Ishikawa (cell line): ENCODE data around the gene MIER2.

Source experiments
- CEBPB ChIP-seq: IDR thresholded peaks from 2 replicates; pipeline ENCODE4 v1.6.1; 2012
- CREB1 ChIP-seq: IDR thresholded peaks from 2 replicates; pipeline ENCODE4 v1.6.1; 2012; ENCODE audit warnings: low read depth
- EGR1 ChIP-seq: IDR thresholded peaks from 2 replicates; pipeline ENCODE4 v1.6.1; 2012
- EP300 ChIP-seq: IDR thresholded peaks from 2 replicates; pipeline ENCODE4 v1.6.1; 2012; ENCODE audit warnings: borderline replicate concordance
- FOXM1 ChIP-seq: IDR thresholded peaks from 2 replicates; pipeline ENCODE4 v1.6.1; 2012; ENCODE audit warnings: low read depth, borderline replicate concordance
- NFIC ChIP-seq: IDR thresholded peaks from 2 replicates; pipeline ENCODE4 v1.6.1; 2012
- RAD21 ChIP-seq: IDR thresholded peaks from 2 replicates; pipeline ENCODE4 v1.6.1; 2012; ENCODE audit warnings: low read depth
- TAF1 ChIP-seq: IDR thresholded peaks from 2 replicates; pipeline ENCODE4 v1.6.1; 2012; ENCODE audit warnings: low read depth, mild to moderate bottlenecking
- TCF12 ChIP-seq: IDR thresholded peaks from 2 replicates; pipeline ENCODE4 v1.6.1; 2012; ENCODE audit warnings: low read depth
- TEAD4 ChIP-seq: IDR thresholded peaks from 2 replicates; pipeline ENCODE4 v1.6.1; 2012
- USF1 ChIP-seq: IDR thresholded peaks from 2 replicates; pipeline ENCODE4 v1.6.1; 2012
- YY1 ChIP-seq: IDR thresholded peaks from 2 replicates; pipeline ENCODE4 v1.6.1; 2012; ENCODE audit warnings: low read depth
- ZBTB7A ChIP-seq: IDR thresholded peaks from 2 replicates; pipeline ENCODE4 v1.6.1; 2012; ENCODE audit warnings: low read depth
- TF ChIP-seq, protein P1 (sequence below): IDR thresholded peaks from 2 replicates; pipeline ENCODE4 v1.6.1; 2012; ENCODE audit warnings: low read depth, mild to moderate bottlenecking
- TF ChIP-seq, protein P2 (sequence below): IDR thresholded peaks from 2 replicates; pipeline ENCODE4 v1.6.1; 2012

The MIER2 gene

DNA sequence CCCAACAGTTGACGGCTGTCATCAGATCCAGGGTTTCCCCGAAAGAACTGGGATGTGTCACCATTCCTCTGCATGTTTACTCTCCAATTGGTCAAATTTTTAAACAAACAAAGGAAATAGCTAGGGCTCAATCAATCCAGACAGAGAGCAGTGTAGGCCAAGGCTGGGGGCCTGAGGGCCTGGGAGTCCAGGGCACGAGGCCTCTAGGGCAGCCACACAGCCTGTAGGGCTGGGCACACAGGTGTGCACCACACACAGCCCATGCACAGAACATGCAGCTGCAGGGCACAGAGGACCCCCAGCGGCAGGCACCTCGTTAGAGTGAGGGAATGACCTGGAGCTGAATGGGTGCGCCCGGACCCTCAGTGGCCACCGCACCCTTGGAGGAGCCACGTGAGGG lies 9.5 kb downstream of the MIER2 start:
- TF ChIP-seq, protein P1, sequence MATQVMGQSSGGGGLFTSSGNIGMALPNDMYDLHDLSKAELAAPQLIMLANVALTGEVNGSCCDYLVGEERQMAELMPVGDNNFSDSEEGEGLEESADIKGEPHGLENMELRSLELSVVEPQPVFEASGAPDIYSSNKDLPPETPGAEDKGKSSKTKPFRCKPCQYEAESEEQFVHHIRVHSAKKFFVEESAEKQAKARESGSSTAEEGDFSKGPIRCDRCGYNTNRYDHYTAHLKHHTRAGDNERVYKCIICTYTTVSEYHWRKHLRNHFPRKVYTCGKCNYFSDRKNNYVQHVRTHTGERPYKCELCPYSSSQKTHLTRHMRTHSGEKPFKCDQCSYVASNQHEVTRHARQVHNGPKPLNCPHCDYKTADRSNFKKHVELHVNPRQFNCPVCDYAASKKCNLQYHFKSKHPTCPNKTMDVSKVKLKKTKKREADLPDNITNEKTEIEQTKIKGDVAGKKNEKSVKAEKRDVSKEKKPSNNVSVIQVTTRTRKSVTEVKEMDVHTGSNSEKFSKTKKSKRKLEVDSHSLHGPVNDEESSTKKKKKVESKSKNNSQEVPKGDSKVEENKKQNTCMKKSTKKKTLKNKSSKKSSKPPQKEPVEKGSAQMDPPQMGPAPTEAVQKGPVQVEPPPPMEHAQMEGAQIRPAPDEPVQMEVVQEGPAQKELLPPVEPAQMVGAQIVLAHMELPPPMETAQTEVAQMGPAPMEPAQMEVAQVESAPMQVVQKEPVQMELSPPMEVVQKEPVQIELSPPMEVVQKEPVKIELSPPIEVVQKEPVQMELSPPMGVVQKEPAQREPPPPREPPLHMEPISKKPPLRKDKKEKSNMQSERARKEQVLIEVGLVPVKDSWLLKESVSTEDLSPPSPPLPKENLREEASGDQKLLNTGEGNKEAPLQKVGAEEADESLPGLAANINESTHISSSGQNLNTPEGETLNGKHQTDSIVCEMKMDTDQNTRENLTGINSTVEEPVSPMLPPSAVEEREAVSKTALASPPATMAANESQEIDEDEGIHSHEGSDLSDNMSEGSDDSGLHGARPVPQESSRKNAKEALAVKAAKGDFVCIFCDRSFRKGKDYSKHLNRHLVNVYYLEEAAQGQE, result no peak
- TF ChIP-seq FOXM1 (no peak), NFIC (no peak), TEAD4 (no peak), CEBPB (no peak), TAF1 (no peak), CREB1 (no peak), ZBTB7A (no peak), EGR1 (no peak), TCF12 (no peak), RAD21 (no peak), EP300 (no peak), USF1 (no peak), YY1 (no peak)
- TF ChIP-seq, protein P2, sequence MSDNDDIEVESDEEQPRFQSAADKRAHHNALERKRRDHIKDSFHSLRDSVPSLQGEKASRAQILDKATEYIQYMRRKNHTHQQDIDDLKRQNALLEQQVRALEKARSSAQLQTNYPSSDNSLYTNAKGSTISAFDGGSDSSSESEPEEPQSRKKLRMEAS, result no peak

- TF ChIP-seq FOXM1 (no peak), USF1 (no peak), TEAD4 (0 out of 2 replicates have a peak, but pooled peaks have one; percentile 12)
Measured at GRCh38 chr19:334296-335071, 10.1 kb downstream of the MIER2 start.

GRCh38 chr19:330503-330902 lies 14.1 kb downstream of the MIER2 start:
- no peak for TF ChIP-seq FOXM1
- no peak for TF ChIP-seq RAD21
- TF ChIP-seq TEAD4, result no peak
- TF ChIP-seq, protein P2, result no peak
- TF ChIP-seq TAF1, result no peak
- TF ChIP-seq CREB1, result no peak
- TF ChIP-seq NFIC, result no peak
- TF ChIP-seq CEBPB, result no peak

- no peak for TF ChIP-seq TCF12
- TF ChIP-seq NFIC, result no peak
- no peak for TF ChIP-seq USF1
- TF ChIP-seq, protein P2, result no peak
- no peak for TF ChIP-seq TEAD4
Measured at GRCh38 chr19:329876-330275, 14.7 kb downstream of the MIER2 start.

- no peak for TF ChIP-seq TEAD4
Measured at GRCh38 chr19:328025-328505, 16.5 kb downstream of the MIER2 start.

DNA sequence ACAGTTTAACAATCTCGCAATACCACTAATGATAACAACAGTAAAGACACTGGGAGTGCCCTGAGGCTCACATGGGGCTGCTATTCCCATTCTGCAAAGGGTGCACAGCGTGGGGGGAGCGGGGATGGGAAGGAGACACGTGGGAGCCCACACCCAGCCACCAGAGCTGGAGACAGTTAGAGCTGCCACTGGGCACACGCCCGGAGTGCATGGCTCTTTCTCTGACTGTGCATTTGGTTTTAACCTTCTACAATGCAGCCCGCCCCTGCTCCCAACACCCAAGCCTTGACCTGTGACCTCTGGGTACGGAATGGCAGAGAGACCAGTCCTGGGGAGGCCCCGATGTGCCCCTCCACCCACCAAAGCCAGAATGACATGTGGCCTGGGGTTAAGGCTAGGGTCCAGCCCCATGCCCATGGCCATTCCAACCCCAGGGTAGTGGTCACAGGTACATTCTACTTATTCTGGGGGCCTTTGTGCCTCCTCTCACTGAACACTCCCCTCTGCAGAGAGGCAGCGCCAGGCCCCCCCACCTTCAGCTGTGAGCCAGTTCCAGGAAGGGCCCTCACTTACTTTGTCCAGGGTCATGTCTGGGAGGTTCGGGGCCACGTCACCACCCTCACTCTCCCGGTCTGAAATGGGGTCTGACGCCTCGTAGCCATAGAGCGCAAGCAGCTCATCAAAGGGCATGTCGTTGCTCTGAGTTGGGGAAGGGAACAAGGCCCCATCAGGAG lies 17.1 kb downstream of the MIER2 start:
- TF ChIP-seq TCF12 (no peak), RAD21 (no peak), NFIC (no peak)

DNA sequence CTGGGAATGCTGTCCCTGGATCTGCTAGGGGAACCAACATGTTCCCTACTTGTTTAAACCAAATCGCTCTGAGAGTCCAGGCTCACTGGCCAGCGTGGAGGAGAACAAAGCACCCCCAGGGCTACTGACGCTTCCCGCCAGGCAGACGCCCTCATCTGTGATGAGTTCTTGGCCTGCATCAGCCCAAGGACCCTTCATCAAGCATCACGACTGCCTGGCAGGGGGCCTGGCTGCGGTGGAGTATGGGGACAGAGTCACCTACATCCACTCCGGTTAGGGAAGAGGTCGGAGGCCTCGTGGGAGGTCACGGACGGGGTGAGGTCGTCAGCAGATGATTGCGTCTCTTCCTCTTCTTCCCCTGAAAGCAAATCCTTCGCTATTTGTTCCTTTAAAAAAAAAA lies 17.7 kb downstream of the MIER2 start:
- TF ChIP-seq CEBPB, result no peak
- TF ChIP-seq NFIC, result no peak
- TF ChIP-seq YY1, result no peak
- no peak for TF ChIP-seq TAF1
- TF ChIP-seq EGR1, result no peak
- TF ChIP-seq TEAD4, result no peak
- no peak for TF ChIP-seq USF1
- TF ChIP-seq EP300, result no peak
- no peak for TF ChIP-seq TCF12
- TF ChIP-seq, protein P1, result no peak
- no peak for TF ChIP-seq ZBTB7A
- TF ChIP-seq, protein P2, result no peak
- no peak for TF ChIP-seq CREB1
- TF ChIP-seq RAD21, result no peak
- no peak for TF ChIP-seq FOXM1
